ENCODE data around the gene HAGH. TPM values are rescaled to one million over a fixed set of nuclear protein-coding genes. Genes with fewer than 3 reads are reported as not detected.

The HAGH gene
- total RNA-seq, 2 experiments from 2014 or later, result 26.9 to 29.9 TPM

DNA sequence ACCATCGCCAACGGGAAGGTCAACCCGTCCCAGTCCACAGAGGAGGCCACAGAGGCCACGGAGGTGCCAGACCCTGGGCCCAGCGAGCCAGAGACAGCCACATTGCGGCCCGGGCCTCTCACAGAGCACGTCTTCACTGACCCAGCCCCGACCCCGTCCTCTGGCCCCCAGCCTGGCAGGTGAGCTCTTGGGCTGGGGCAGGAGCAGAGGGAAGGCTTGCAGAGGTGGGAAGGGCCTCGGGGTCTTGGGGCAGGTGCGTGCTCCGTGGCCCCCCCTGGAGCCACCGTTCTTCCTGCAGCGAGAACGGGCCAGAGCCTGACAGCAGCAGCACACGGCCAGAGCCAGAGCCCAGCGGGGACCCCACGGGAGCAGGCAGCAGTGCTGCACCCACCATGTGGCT is 60.4 kb downstream of the HAGH start:
- no peaks in the 10 kb centered on the region for H3K9me3 ChIP-seq (ENCODE audit: low read length)
- H4K20me1 ChIP-seq (ENCODE audit: insufficient read depth, low read length), result no peaks in the 10 kb centered on the region
- no peak overlapping the region for H3K4me3 ChIP-seq (ENCODE audit: low read depth, low read length, poor library complexity, severe bottlenecking)
- H3K9me2 ChIP-seq (ENCODE audit: insufficient read depth, low read length), result no peaks in the 10 kb centered on the region
- no peak overlapping the region for H3K4me2 ChIP-seq (ENCODE audit: low read length)
- TF ChIP-seq EZH2phosphoT487 (IDR thresholded peaks at IDR 0.05; ENCODE audit: borderline replicate concordance, low read depth, low read length), result no peak
- TF ChIP-seq, protein P1, sequence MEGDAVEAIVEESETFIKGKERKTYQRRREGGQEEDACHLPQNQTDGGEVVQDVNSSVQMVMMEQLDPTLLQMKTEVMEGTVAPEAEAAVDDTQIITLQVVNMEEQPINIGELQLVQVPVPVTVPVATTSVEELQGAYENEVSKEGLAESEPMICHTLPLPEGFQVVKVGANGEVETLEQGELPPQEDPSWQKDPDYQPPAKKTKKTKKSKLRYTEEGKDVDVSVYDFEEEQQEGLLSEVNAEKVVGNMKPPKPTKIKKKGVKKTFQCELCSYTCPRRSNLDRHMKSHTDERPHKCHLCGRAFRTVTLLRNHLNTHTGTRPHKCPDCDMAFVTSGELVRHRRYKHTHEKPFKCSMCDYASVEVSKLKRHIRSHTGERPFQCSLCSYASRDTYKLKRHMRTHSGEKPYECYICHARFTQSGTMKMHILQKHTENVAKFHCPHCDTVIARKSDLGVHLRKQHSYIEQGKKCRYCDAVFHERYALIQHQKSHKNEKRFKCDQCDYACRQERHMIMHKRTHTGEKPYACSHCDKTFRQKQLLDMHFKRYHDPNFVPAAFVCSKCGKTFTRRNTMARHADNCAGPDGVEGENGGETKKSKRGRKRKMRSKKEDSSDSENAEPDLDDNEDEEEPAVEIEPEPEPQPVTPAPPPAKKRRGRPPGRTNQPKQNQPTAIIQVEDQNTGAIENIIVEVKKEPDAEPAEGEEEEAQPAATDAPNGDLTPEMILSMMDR (conservative IDR thresholded peaks at IDR 0.05; ENCODE audit: low read length), result no peak
- intact Hi-C loops (cut with micrococcal nuclease; ENCODE audit: unreplicated experiment), result no loop called here
- H3K27ac ChIP-seq (ENCODE audit: low read depth, low read length, poor library complexity, severe bottlenecking), result no peak overlapping the region
- H3K4me1 ChIP-seq (ENCODE audit: insufficient read depth, low read length, poor library complexity, severe bottlenecking), result peaks cover 10% of the 10 kb centered on the region
- no peak overlapping the region for H2AFZ ChIP-seq (ENCODE audit: low read length)
- no peak for DNase-seq (ENCODE audit: low spot score)
- no peaks in the 10 kb centered on the region for H3K79me2 ChIP-seq (ENCODE audit: insufficient read depth, low read depth, low read length)
- peaks cover 63% of the 10 kb centered on the region for H3K36me3 ChIP-seq (ENCODE audit: insufficient read depth, low read length)
- BruUV-seq (replicated peaks), result no TSS peak
- ChIA-PET CTCF (ENCODE audit: unreplicated experiment) (no interaction called here), POLR2A (no interaction called here)

- H3K4me2 ChIP-seq (ENCODE audit: low read length), result no peak overlapping the region
- H3K4me1 ChIP-seq (ENCODE audit: insufficient read depth, low read length, poor library complexity, severe bottlenecking), result peaks cover 9% of the 10 kb centered on the region
- CTCF ChIA-PET (ENCODE audit: unreplicated experiment), result no interaction called here
- no peaks in the 10 kb centered on the region for H4K20me1 ChIP-seq (ENCODE audit: insufficient read depth, low read length)
- TF ChIP-seq, protein P1 (conservative IDR thresholded peaks at IDR 0.05; ENCODE audit: low read length), result no peak
- TF ChIP-seq EZH2phosphoT487 (IDR thresholded peaks at IDR 0.05; ENCODE audit: borderline replicate concordance, low read depth, low read length), result no peak
- BruUV-seq (replicated peaks), result no TSS peak
- POLR2A ChIA-PET, result no interaction called here
- no peak for DNase-seq (ENCODE audit: low spot score)
- H3K27ac ChIP-seq (ENCODE audit: low read depth, low read length, poor library complexity, severe bottlenecking), result no peak overlapping the region
- H3K36me3 ChIP-seq (ENCODE audit: insufficient read depth, low read length), result peaks cover 65% of the 10 kb centered on the region
- H3K79me2 ChIP-seq (ENCODE audit: insufficient read depth, low read depth, low read length), result no peaks in the 10 kb centered on the region
- intact Hi-C loops (cut with micrococcal nuclease; ENCODE audit: unreplicated experiment), result no loop called here
- no peaks in the 10 kb centered on the region for H3K9me3 ChIP-seq (ENCODE audit: low read length)
- no peaks in the 10 kb centered on the region for H3K9me2 ChIP-seq (ENCODE audit: insufficient read depth, low read length)
- no peak overlapping the region for H2AFZ ChIP-seq (ENCODE audit: low read length)
- no peak overlapping the region for H3K4me3 ChIP-seq (ENCODE audit: low read depth, low read length, poor library complexity, severe bottlenecking)
These were observed 60.8 kb downstream of the HAGH start for GRCh38 chr16:1765826-1766225.

- H3K4me2 ChIP-seq (ENCODE audit: low read length), result no peak overlapping the region
- H3K79me2 ChIP-seq (ENCODE audit: insufficient read depth, low read depth, low read length), result no peaks in the 10 kb centered on the region
- no TSS peak for BruUV-seq (replicated peaks)
- peaks cover 62% of the 10 kb centered on the region for H3K36me3 ChIP-seq (ENCODE audit: insufficient read depth, low read length)
- ChIA-PET POLR2A (no interaction called here), CTCF (ENCODE audit: unreplicated experiment) (no interaction called here)
- peaks cover under 1% of the 10 kb centered on the region for H3K4me1 ChIP-seq (ENCODE audit: insufficient read depth, low read length, poor library complexity, severe bottlenecking)
- no peaks in the 10 kb centered on the region for H3K9me3 ChIP-seq (ENCODE audit: low read length)
- H3K9me2 ChIP-seq (ENCODE audit: insufficient read depth, low read length), result no peaks in the 10 kb centered on the region
- DNase-seq (ENCODE audit: low spot score), result no peak
- TF ChIP-seq, protein P1 (conservative IDR thresholded peaks at IDR 0.05; ENCODE audit: low read length), result no peak
- no peak for TF ChIP-seq EZH2phosphoT487 (IDR thresholded peaks at IDR 0.05; ENCODE audit: borderline replicate concordance, low read depth, low read length)
- H3K27ac ChIP-seq (ENCODE audit: low read depth, low read length, poor library complexity, severe bottlenecking), result no peak overlapping the region
- intact Hi-C loops (cut with micrococcal nuclease; ENCODE audit: unreplicated experiment), result no loop called here
- no peak overlapping the region for H2AFZ ChIP-seq (ENCODE audit: low read length)
- no peak overlapping the region for H3K4me3 ChIP-seq (ENCODE audit: low read depth, low read length, poor library complexity, severe bottlenecking)
- H4K20me1 ChIP-seq (ENCODE audit: insufficient read depth, low read length), result no peaks in the 10 kb centered on the region
These were observed 61.7 kb downstream of the HAGH start for GRCh38 chr16:1764971-1765370.

All from OCI-LY7 (cell line).